Brain microvascular endothelial cell (primary cell): ENCODE results near the gene WDR70.

Experiments used
- DNase-seq: peaks from one replicate; pipeline ENCODE4 v3.0.0-alpha.2; 2020
- H3K27ac ChIP-seq: fragments of 250-450 bp; sonication (Bioruptor Pico); 2 replicates; pipeline ENCODE4 v1.5.1; 2020; ENCODE audit warnings: mild to moderate bottlenecking, moderate library complexity
- H3K27me3 ChIP-seq: fragments of 250-450 bp; sonication (Bioruptor Pico); replicated peaks from 2 replicates; pipeline ENCODE4 v1.5.1; 2020; ENCODE audit warnings: mild to moderate bottlenecking
- H3K36me3 ChIP-seq: fragments of 250-450 bp; sonication (Bioruptor Pico); replicated peaks from 2 replicates; pipeline ENCODE4 v1.5.1; 2020; ENCODE audit warnings: mild to moderate bottlenecking
- H3K4me3 ChIP-seq: 2 replicates; pipeline ENCODE4 v1.5.1; 2011; ENCODE audit warnings: low read depth, mild to moderate bottlenecking, control low read depth, low read length, moderate library complexity
- in situ Hi-C: cut with HindIII; loops from 2 replicates; pipeline ENCODE4 v1.10.0; 2017; ENCODE audit warnings: low sequenced_read_pairs, low pct_ligation_motif_present
- TF ChIP-seq, protein P1 (sequence below): IDR thresholded peaks from 2 replicates; pipeline ENCODE4 v1.5.1; 2011; ENCODE audit warnings: low read depth, mild to moderate bottlenecking, moderate library complexity, low read length, control low read depth, inconsistent platforms; ENCODE audit errors: missing control alignments

Gene WDR70

DNA sequence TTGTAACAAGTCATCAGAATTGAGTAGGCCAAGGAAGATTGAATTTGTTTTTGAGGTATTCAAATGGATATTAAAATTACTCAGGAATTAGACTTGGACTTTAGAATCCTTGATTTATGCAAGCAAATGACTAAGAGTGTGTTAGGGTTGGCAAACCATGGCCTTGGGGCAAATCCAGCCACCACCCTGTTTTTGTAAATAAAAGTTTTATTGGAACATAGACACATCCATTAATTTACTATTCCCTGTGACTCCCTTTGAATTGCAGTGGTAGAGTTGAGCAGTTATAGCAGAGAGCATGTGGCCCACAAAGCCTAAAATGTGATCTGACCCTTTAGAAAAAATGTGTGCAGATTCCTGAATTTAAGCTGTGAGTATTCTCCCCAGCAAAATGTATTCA is 115.6 kb downstream of the WDR70 start:
- in situ Hi-C loops = no loop called here
- Histone ChIP-seq H3K36me3 (no peaks in the 10 kb centered on the region), H3K27ac (no peak overlapping the region), H3K4me3 (no peak overlapping the region), H3K27me3 (no peaks in the 10 kb centered on the region)
- DNase-seq = no peak
- TF ChIP-seq, protein P1, sequence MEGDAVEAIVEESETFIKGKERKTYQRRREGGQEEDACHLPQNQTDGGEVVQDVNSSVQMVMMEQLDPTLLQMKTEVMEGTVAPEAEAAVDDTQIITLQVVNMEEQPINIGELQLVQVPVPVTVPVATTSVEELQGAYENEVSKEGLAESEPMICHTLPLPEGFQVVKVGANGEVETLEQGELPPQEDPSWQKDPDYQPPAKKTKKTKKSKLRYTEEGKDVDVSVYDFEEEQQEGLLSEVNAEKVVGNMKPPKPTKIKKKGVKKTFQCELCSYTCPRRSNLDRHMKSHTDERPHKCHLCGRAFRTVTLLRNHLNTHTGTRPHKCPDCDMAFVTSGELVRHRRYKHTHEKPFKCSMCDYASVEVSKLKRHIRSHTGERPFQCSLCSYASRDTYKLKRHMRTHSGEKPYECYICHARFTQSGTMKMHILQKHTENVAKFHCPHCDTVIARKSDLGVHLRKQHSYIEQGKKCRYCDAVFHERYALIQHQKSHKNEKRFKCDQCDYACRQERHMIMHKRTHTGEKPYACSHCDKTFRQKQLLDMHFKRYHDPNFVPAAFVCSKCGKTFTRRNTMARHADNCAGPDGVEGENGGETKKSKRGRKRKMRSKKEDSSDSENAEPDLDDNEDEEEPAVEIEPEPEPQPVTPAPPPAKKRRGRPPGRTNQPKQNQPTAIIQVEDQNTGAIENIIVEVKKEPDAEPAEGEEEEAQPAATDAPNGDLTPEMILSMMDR = no peak

DNA sequence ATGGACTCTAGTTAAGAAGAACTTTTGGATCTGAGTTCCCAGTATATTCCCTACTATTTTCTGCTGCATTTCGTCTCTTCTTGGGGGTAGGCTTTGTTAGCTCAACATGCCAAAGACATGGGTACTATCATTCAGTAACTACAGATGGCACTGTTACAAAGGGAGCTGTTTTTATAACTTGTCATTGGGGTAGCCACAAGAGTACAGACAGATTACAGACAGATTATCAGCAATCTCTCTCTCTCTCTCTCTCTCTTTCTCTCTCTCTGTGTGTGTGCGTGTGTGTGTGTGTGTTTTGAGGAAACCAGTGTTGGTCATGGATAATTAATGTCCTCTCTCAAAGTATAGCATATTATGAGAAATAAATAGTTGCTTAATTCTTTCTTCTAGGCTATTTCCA is 116.1 kb downstream of the WDR70 start:
- DNase-seq = peak; percentile 33
- TF ChIP-seq, protein P1 = peak; percentile 37
- no peaks in the 10 kb centered on the region for H3K27me3 ChIP-seq
- H3K27ac ChIP-seq = no peak overlapping the region
- H3K36me3 ChIP-seq = no peaks in the 10 kb centered on the region
- H3K4me3 ChIP-seq = no peak overlapping the region
- in situ Hi-C loops = no loop called here

DNA sequence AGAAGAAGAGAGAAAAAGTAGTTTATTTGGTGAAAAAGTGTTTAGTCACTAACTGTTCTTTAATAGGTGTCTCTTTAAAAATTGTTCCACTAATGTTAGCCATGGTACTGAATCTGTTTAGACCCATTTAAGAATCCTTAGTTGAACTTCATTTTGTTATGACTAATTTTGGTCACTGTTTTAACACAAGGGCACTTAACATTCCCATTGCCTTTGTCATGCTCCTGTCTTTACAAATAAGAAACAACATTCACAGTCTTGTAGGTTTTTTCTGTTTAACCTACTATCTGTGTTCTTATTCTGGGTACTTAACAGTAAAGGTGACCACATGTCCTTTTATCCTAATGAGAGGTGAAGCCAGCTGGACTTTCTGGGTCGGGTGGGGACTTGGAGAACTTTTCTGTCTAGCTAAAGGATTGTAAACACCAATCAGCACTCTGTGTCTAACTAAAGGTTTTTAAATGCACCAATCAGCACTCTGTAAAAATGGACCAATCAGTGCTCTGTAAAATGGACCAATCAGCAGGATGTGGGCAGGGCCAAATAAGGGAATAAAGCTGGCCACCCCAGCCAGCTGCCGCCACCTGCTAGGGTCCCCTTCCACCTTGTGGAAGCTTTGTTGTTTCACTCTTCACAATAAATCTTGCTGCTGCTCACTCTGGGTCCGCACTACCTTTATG is 116.7 kb downstream of the WDR70 start:
- no peaks in the 10 kb centered on the region for H3K36me3 ChIP-seq
- H3K27me3 ChIP-seq = no peaks in the 10 kb centered on the region
- TF ChIP-seq, protein P1 = no peak
- peak; percentile 18 for DNase-seq
- H3K4me3 ChIP-seq = no peak overlapping the region
- H3K27ac ChIP-seq = no peak overlapping the region
- in situ Hi-C loops = no loop called here

DNA sequence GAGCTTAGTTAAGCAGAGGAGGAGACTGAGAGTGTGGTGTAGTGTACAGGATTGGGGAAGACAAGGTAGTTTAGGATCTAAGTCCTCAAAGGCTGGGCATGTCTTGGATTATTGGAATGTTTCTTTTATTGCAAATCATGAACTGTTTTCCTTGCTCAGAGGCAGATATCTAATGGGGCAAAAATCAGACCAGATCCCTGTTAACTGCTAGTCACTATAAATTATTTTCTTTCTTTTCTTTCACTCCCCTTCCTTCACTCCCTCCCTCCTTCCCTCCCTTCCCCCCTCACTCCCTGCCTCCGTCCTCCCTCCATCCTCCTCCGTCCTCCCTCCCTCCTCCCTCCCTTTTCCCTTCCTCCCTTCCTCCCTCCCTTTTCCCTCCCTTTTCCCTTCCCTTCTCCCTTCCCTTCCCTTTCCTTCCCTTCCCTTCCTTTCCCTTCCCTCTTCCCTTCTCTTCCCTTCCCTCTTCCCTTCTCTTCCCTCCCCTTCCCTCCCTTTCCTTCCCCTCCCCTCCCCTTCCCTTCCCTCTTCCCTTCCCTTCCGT is 117.9 kb downstream of the WDR70 start:
- H3K27me3 ChIP-seq = no peaks in the 10 kb centered on the region
- H3K36me3 ChIP-seq = no peaks in the 10 kb centered on the region
- no peak overlapping the region for H3K4me3 ChIP-seq
- DNase-seq = no peak
- no peak overlapping the region for H3K27ac ChIP-seq
- TF ChIP-seq, protein P1 = no peak
- in situ Hi-C loops = no loop called here

DNA sequence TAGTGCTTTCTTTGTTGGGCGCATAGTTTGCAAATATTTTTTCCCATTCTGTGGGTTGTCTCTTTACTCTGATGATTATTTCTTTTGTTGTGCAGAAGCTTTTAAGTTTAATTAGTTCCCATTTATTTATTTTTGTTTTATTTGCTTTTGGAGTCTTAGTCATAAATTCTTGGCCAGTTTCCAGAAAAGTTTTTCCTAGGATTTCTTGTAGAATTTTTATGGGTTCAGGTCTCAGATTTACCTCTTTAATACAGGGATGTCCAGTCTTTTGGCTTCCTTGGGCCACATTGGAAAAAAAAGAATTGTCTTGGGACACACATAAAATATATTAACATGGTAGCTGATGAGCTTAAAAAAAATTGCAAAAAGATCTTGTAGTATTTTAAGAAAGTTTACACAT is 122.0 kb downstream of the WDR70 start:
- no peak overlapping the region for H3K27ac ChIP-seq
- TF ChIP-seq, protein P1 = no peak
- DNase-seq = no peak
- H3K4me3 ChIP-seq = no peak overlapping the region
- in situ Hi-C loops = no loop called here
- no peaks in the 10 kb centered on the region for H3K27me3 ChIP-seq
- no peaks in the 10 kb centered on the region for H3K36me3 ChIP-seq

DNA sequence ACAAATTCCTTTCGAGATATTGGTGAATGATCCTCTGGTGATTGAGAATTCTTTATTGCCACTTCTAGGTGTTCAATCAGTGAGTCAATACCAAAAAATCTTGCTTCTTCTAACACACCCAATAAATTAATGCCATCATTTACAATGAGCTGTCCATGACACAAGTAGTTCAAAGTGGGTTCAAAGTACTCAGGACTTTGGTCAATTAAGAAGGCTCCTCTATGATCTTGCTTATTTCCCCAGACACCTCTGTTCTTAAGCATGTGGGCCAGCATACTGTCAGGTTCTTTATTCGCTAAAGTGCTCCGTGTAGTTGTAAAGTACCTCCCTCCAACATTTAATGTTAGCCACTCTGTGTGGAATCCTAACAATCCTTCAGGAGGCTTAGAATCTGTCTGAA is 127.1 kb downstream of the WDR70 start:
- H3K27me3 ChIP-seq = no peaks in the 10 kb centered on the region
- TF ChIP-seq, protein P1 = no peak
- no peak for DNase-seq
- H3K27ac ChIP-seq = no peak overlapping the region
- no peaks in the 10 kb centered on the region for H3K36me3 ChIP-seq
- H3K4me3 ChIP-seq = no peak overlapping the region
- in situ Hi-C loops = no loop called here
